NCI-H128 (cell line): ENCODE data around the gene MPV17L2.
"Not testable (repeated sequence)": the region's sequence is repeated elsewhere in the genome, so short reads cannot be mapped to it uniquely, and the experiment has no call there.

ENCODE experiments used
- DNase-seq: peaks from one replicate; lab custom pipeline; 2025; ENCODE audit not compliant: unreplicated experiment; lab: John Stamatoyannopoulos, UW

MPV17L2 gene

GRCh38 chr19:18190278-18190677, 2.7 kb upstream of the MPV17L2 start:
- no peak for DNase-seq

- DNase-seq: no peak
Observed at GRCh38 chr19:18191640-18192062, 1.4 kb upstream of the MPV17L2 start.

- DNase-seq: no peak
Observed at GRCh38 chr19:18193388-18194180, 566 bp downstream of the MPV17L2 start.

DNA sequence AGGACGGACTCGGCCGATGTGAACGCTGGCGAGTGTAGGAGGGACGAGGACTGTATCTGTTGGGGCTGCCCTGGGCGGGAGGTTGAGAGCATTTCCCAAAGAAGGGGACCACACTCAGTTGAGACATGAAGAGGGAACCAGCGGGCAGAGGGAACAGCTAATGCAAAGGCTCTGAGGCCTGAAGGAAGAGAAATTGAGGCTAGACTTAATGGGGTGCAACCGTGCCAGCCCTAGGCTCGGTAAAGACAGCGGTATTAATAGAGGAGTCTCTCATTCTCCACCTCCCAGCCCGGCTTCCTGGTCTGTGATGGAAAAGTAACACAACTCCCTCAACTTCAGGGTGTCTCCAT, 1.1 kb downstream of the MPV17L2 start:
- no peak for DNase-seq

GRCh38 chr19:18194554-18195238, 1.7 kb downstream of the MPV17L2 start:
- DNase-seq: no peak

DNA sequence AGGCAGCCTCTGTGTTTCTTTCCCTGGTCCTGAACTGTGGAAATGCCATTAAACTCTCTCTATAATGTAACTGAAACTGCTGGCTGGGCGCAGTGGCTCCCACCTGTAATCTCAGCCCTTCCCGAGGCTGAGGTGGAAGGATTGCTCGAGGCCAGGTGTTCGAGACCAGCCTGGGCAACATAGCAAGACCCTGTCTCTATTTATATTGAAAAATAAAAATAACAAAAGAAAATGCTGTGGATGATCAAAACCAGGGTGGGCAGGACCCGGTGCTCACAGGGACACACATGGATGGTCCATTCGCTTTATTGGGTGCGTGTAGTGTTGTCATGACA, 3.5 kb downstream of the MPV17L2 start:
- DNase-seq: no peak

DNA sequence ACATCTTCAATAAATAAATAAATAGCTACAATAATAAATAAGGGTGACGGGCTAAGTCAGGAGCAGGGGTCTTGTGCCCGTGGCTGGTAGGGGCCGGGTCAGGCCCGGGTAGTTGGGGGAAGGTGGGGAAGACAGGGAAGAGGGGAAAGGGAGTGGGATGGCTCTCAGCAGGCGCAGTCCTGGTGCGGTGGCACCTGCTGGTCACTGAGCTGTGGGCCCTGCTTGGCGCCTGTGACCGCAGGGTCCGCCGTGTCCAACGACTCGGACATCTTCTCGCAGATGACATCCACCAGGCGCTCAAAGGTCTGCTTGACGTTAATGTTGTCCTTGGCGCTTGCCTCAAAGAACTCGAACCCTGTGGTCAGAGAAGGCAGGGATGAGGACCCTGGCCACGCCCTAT, 4.3 kb downstream of the MPV17L2 start:
- no peak for DNase-seq

- no peak for DNase-seq
Observed at GRCh38 chr19:18197941-18198340, 4.9 kb downstream of the MPV17L2 start.

DNA sequence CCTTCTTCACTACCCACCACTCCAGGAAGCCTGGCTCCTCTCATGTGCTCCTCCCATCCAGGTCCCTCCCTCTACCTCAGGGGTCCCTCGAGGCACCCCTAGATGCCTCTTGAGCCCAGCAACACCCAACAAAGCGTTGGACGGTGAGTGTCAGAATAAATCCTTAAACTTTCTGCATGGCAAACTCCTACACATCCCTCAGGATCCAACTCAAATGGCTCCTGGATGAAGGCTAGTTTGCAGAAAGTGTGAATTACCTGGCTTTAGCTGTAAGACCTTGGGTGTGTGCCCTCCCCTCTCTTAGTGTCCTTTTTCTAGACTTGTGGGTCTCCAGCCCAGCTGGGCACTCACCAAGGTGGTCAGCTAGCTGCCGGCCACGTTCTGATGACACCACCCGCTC, 5.4 kb downstream of the MPV17L2 start:
- DNase-seq: no peak

- DNase-seq: no peak
Observed at GRCh38 chr19:18202397-18202777, 9.4 kb downstream of the MPV17L2 start.

DNA sequence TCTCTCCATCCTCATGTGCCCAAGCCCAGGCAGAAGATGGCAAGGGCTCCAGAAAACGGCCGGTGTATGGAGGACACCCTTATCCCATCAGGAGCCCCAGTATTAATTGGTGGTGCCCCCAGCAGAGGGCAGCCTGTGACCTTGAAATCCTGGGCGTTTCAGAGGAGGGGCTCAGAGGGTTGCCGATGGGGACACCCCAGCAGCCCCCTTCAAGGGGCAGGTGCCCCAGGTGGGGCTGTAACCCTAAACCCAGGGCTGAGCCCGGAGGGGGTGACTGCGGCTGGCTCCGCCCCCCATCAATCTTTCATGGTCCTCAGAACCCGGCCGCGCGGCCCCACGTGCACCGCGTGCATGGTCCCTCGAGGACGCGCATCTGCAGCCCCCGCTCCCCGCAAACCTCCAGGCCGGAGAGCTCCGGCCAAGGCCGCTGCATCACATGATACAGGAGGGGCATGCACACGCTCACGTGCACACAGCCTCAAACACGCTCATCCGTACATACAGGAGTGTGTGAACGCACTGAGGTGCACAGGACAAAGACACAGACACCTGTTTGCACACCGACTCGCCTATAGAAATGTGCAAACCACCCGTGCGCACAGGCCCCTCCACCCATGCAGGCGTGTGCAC, 9.9 kb downstream of the MPV17L2 start:
- DNase-seq: peak; percentile 29

- DNase-seq: peak; percentile 13
Observed at GRCh38 chr19:18203408-18203862, 10.4 kb downstream of the MPV17L2 start.

GRCh38 chr19:18203863-18204393, 10.9 kb downstream of the MPV17L2 start, which contains the start of gene RAB3A:
Gene RAB3A, minus strand, starts transcription at chr19:18204042. Its CDS starts 1,302 bp downstream, at chr19:18202740.
- DNase-seq: peak; percentile 100

DNA sequence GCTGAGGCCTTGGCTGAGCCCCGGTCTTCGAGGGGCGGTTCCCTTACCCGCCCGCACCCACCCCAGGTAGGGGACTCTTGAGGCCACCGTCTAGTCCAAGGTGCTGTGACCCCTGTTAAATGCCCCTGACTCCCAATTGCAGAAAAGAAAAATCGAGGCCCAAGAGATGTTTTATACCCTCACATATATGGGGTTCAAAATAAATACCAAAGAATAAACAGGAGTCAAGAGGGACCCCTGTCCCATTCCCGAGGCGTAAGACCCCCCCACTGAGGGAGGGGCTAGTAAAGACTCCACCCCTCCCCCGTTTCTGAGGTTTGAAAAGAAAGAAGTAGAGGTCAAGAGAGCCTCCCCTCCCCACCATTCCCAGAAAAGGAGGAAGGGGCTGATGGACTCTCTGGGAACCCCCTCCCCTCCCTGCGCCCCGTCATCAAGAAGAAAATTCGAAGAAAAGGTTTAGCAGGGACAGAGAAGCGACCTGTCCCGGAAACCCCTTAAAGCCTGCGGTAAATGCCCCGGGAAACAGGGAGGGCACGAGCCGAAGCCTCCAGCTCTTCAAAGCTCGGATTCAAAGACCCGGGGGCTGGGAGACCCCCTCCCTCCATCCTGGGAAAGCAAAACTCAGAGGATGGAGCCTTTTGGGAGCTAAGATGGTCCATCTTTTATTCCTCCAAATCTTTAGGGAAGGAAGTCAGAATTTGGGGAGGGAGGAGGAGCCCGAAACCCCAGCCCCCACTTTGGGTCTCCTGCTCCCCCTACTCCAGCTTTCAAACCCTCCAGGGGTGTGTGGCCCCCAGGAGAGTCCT, 11.6 kb downstream of the MPV17L2 start:
- no peak for DNase-seq

DNA sequence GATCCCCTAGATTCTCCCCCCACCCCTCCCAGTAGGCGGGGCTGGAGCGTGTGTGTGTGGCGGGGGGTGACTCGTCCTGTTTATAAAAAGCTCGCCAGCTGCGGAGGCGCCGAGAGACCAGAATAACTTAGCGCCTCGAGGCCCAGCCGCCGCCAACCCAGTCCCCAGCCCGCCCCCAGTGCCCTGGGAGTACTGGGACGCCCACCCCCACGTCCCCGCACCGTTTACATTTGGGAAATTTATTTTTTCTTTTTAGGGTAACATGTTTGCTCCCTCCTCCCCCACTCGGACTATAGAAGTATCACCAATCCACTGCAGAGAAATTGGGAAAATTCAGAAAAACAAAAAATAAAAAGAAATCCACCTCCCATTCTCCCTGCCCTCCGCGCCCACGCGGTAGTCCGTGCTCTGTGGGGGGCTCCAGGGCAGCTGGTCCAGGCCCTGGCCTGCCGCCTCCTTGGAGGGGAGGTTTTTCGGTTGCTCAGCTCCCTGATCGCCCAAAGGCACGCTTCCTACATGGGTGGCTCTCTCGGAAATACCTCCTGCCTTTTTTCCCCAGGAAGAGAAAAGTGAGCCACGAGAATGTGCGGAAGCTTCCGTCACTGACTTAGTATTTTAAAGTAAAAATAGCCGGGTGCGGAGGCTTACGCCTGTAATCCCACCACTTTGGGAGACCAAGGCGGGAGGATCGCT, 12.3 kb downstream of the MPV17L2 start:
- DNase-seq: peak; percentile 39

DNA sequence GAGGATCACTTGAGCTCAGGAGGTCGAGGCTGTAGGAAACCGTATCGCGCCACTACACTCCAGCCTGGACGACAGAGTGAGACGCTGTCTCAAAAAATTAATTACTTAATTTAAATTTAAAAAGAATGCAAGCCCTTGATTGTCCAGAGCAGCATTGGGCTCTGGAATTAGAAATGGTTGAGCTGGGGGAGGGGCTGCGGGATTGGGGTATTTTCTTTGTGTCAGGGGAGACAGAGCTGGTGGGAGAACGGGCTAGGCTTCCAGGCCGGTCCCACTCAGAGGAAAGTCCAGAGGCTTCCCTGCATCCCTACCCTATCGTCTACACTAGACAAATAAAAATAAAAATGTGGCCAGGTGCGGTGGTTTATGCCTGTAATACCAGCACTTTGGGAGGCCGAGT, 13.0 kb downstream of the MPV17L2 start:
- DNase-seq: no peak

DNA sequence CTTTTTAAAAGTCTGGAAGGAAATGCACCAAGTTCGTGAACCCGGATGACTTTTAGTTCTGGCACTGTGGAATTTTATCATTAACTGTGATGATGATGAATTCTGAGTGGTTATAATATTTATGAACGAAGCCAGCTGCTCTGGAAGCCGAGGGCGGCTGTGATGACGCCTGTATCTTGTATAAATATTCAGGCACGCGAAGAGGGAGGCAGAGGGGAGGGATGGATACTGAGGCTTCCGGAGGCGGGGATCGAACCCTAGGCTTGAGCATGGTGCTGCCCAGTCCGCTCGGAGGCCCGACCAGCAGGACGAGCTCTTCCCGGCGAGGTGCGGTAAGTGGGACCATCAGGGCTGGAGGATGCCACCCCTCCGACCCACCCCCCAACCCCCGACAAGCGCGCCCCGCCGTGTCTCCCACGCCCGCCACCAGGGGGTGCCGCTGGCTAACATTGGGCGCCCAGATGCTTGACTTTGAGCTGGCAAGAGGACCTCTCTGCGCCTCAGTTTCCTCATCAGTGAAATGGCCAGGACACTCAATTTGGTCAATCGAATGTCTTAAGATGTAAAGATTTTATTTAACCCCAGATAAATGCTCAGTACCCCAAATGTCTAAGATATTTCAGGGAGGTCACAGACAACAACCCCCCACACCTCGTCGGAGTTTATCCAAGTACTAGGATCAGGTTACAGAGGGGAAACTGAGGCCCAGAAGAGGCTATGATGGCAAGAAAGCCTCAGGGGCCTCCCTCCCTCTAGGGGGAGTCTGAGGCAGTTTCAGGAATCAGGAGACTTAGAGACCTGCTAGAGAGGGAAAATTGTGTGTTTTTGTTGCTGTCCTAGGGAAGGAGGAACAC, 15.3 kb downstream of the MPV17L2 start:
- no peak for DNase-seq

GRCh38 chr19:18209912-18210311, 16.9 kb downstream of the MPV17L2 start:
- DNase-seq: not testable (repeated sequence)

DNA sequence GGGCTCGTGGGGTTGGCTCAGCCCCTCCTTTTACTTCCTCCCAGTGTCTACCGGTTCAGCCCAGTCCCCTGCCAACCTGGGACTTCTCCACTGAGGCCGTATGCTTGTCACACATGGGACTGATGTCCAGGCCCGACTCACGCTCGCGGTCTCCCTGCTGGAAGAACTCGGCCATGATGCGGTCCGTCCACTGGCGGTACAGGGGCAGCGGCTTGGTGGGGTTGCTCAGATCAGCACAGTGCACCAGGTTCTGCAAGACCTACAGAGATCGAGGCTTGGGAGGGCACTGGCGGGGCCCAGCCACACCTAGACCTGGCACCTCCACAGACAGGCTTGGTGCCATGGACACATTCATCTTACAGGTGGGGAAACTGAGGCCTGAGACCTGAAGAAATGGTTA, 18.7 kb downstream of the MPV17L2 start:
- no peak for DNase-seq
